CD4-positive, CD25-positive, alpha-beta regulatory T cell (primary cell): Measurements from ENCODE around the gene RFXANK. TPM values are rescaled to one million over a fixed set of nuclear protein-coding genes. Genes with fewer than 3 reads are reported as not detected.

Experiments used
- ATAC-seq, 2 donors: fragments of 150-1000 bp; cut with Tn5 transposase; one replicate each; pipeline ENCODE4 v1.10.0; 2021; ENCODE audit warnings: low read depth in 2 of 2, moderate number of reproducible peaks in 2 of 2, moderate library complexity in 1 of 2
- DNase-seq, 3 donors: peaks; one replicate each; pipeline versions ENCODE4 v3.0.0 to v3.0.0-alpha.2; 2012 to 2022; ENCODE audit warnings: mixed read lengths in 1 of 3
- H3K27ac ChIP-seq: one replicate; pipeline ENCODE4 v1.7.0; 2013; ENCODE audit warnings: mild to moderate bottlenecking, low read length; ENCODE audit not compliant: insufficient read depth, poor library complexity, severe bottlenecking
- H3K27me3 ChIP-seq: one replicate; pipeline ENCODE4 v1.7.0; 2013; ENCODE audit warnings: low read length; ENCODE audit not compliant: control insufficient read depth, insufficient read depth
- H3K36me3 ChIP-seq: one replicate; pipeline ENCODE4 v1.7.0; 2013; ENCODE audit warnings: mild to moderate bottlenecking, low read length, moderate library complexity; ENCODE audit not compliant: control insufficient read depth, insufficient read depth
- H3K4me1 ChIP-seq: 2 replicates; pipeline ENCODE4 v1.7.0; 2013; ENCODE audit warnings: mild to moderate bottlenecking, low read length; ENCODE audit not compliant: insufficient read depth, control insufficient read depth, poor library complexity, severe bottlenecking
- H3K4me3 ChIP-seq: one replicate; pipeline ENCODE4 v1.7.0; 2013; ENCODE audit warnings: low read depth, mild to moderate bottlenecking, low read length, moderate library complexity
- H3K9me3 ChIP-seq, 2 experiments: 1 replicate in 1 of 2; 2 replicates in 1 of 2; pipeline ENCODE4 v1.7.0; 2013; ENCODE audit warnings: low read length in 2 of 2, mild to moderate bottlenecking in 1 of 2, moderate library complexity in 1 of 2; ENCODE audit not compliant: control insufficient read depth in 2 of 2
- H3K27ac Mint-ChIP-seq, 3 donors: one replicate each; pipeline ENCODE4 v1.8.0; 2020 to 2022; ENCODE audit warnings: mild to moderate bottlenecking in 3 of 3, mixed read lengths in 3 of 3, moderate library complexity in 2 of 3
- H3K27me3 Mint-ChIP-seq: one replicate; pipeline ENCODE4 v1.8.0; 2022; ENCODE audit warnings: mild to moderate bottlenecking, mixed read lengths
- H3K36me3 Mint-ChIP-seq: one replicate; pipeline ENCODE4 v1.8.0; 2020; ENCODE audit warnings: mixed read lengths
- H3K4me1 Mint-ChIP-seq, 4 donors: one replicate each; pipeline ENCODE4 v1.8.0; 2020 to 2022; ENCODE audit warnings: mixed read lengths in 4 of 4, mild to moderate bottlenecking in 1 of 4
- H3K4me3 Mint-ChIP-seq, 4 donors: one replicate each; pipeline ENCODE4 v1.8.0; 2020 to 2022; ENCODE audit warnings: mild to moderate bottlenecking in 4 of 4, mixed read lengths in 4 of 4, moderate library complexity in 3 of 4
- H3K9me3 Mint-ChIP-seq, 7 donors: one replicate each; pipeline ENCODE4 v1.8.0; 2020 to 2022; ENCODE audit warnings: mixed read lengths in 7 of 7, mild to moderate bottlenecking in 3 of 7, moderate library complexity in 2 of 7
- polyA plus RNA-seq, 4 donors: library from polyadenylated mRNA; unstranded; fragments of 300-500 nt; fragmentation: Illumina TruSeq; gene quantifications; one replicate each; pipeline ENCODE4 v1.2.3, GENCODE V29; 2021
- total RNA-seq: library from RNA; stranded (reverse); gene quantifications from one replicate; pipeline ENCODE4 v1.2.3, GENCODE V29; 2022

Gene RFXANK
- total and polyA plus RNA-seq, 5 donors from 2014 or later = 59.1 to 103 (median 63.6) TPM

DNA sequence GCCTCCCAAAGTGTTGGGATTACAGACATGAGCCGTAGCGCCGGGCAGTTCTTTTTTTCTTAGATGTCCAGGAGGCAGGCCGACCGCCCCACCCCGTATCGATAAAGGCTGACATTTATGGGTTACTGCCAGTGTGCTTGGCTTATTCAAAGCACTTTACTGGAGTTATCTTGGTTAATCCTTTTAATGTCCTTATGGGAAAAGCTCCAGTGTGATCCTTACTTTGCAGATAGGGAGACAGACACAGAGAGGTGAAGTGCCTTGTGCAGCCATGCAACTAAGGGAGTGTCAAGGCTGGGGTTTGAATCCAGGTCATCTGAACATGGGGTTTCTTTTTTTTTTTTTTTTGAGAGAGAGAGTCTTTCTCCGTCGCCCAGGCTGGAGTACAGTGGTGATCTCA lies 38.9 kb downstream of the RFXANK start:
- H3K36me3 ChIP-seq = no peaks in the 10 kb centered on the region
- peaks cover 16 to 19% of the 10 kb centered on the region in 2 experiments for H3K9me3 ChIP-seq
- no peak overlapping the region for H3K4me3 ChIP-seq
- H3K4me1 ChIP-seq = no peaks in the 10 kb centered on the region
- Mint-ChIP-seq H3K27me3 (peaks cover 17% of the 10 kb centered on the region), H3K36me3 (no peaks in the 10 kb centered on the region), H3K9me3 (peaks cover 0 to 14% (median 4%) of the 10 kb centered on the region in 7 donors), H3K4me1 (no peaks in the 10 kb centered on the region), H3K27ac (no peak overlapping the region), H3K4me3 (no peak overlapping the region)
- no peak overlapping the region for H3K27ac ChIP-seq
- no peaks in the 10 kb centered on the region for H3K27me3 ChIP-seq
- DNase-seq (no peak), ATAC-seq (no peak)

DNA sequence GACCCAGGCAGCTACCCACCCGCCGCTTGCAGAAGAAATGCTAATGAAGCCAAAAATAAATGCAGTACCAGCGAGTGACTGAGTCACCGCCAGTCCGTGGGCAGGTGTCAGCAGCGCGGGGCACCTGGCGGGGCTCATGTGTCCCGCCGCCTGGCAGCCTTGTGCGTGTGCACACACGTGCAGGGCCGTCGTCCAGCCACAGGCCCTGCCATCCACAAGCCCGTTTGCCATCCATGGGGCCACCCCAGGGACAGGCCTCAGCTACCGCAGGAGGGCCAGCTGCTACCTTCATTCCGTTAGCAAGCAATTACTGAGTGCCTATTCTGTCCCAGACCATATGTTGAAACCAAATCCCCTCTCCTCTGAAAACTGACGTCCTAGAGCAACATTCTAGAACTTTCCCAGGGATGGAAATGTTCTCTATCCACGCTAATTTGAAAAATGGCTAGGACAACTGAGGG lies 40.2 kb downstream of the RFXANK start:
- Histone ChIP-seq H3K27ac (no peak overlapping the region), H3K4me1 (no peaks in the 10 kb centered on the region), H3K27me3 (no peaks in the 10 kb centered on the region), H3K36me3 (no peaks in the 10 kb centered on the region), H3K9me3 (peaks cover 19% of the 10 kb centered on the region in 2 experiments), H3K4me3 (no peak overlapping the region)
- Mint-ChIP-seq H3K27me3 (peaks cover 17% of the 10 kb centered on the region), H3K4me3 (no peak overlapping the region), H3K27ac (no peak overlapping the region), H3K9me3 (peaks cover 0 to 18% (median 7%) of the 10 kb centered on the region in 7 donors), H3K4me1 (no peaks in the 10 kb centered on the region), H3K36me3 (no peaks in the 10 kb centered on the region)
- ATAC-seq (no peak), DNase-seq (no peak)

DNA sequence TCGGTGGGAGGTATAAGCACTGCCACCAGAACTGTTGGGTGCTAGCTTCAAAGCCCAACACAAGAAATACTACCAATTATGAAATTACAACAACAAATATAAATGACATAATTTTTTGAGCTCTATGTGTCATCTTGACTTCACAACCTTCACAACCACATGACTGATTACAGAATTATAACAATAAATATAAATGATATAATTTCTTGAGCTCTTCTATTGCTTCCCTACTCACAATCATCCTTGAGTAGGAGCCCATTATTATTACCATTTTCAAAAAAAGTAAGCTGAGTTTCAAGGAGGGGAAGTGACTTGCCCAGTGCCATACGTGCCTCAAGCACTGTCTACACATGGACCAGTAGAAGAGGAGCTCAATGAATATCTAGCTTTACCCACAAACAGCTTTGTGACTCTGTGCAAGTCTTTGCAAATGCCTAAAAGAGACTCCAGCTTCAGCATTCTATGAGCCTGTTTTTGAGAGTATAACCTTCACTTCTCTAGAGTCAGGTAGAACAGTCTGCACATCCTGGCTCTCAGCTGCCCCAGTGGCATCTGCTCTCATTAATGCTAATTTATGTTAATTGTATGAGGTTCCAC lies 42.3 kb downstream of the RFXANK start:
- Histone ChIP-seq H3K27ac (no peak overlapping the region), H3K4me3 (no peak overlapping the region), H3K4me1 (no peaks in the 10 kb centered on the region), H3K27me3 (no peaks in the 10 kb centered on the region), H3K36me3 (no peaks in the 10 kb centered on the region), H3K9me3 (peaks cover 19% of the 10 kb centered on the region in 2 experiments)
- no peak for DNase-seq
- no peak overlapping the region for H3K27ac Mint-ChIP-seq
- H3K9me3 Mint-ChIP-seq = peaks cover 0 to 20% (median 7%) of the 10 kb centered on the region in 7 donors
- ATAC-seq = no peak
- H3K36me3 Mint-ChIP-seq = no peaks in the 10 kb centered on the region
- no peak overlapping the region for H3K4me3 Mint-ChIP-seq
- H3K27me3 Mint-ChIP-seq = peaks cover 16% of the 10 kb centered on the region
- H3K4me1 Mint-ChIP-seq = no peaks in the 10 kb centered on the region

DNA sequence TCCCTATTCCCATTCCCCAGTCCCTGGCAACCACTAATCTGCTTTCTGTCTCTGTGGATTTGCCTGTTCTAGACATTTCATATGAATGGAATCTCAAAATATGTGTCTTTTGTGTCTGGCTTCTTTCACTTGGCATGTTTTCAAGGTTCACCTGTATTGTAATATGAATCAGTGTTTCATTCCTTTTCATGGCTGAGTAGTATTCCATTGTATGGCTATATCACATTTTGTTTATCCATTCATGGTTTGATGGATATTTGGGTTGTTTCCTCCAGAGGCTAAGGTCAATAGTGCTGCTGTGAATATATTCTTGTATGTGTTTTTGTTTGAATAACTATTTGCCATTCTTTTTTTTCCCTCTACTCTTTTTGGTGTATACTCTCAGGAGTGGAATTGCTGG lies 44.1 kb downstream of the RFXANK start:
- Histone ChIP-seq H3K4me3 (no peak overlapping the region), H3K27me3 (no peaks in the 10 kb centered on the region), H3K4me1 (no peaks in the 10 kb centered on the region), H3K36me3 (no peaks in the 10 kb centered on the region), H3K9me3 (peaks cover 19% of the 10 kb centered on the region in 2 experiments), H3K27ac (no peak overlapping the region)
- Mint-ChIP-seq H3K4me1 (no peaks in the 10 kb centered on the region), H3K27ac (no peak overlapping the region), H3K9me3 (peaks cover 0 to 20% (median 7%) of the 10 kb centered on the region in 7 donors), H3K27me3 (peaks cover 21% of the 10 kb centered on the region), H3K4me3 (no peak overlapping the region), H3K36me3 (no peaks in the 10 kb centered on the region)
- no peak for ATAC-seq
- DNase-seq = no peak

DNA sequence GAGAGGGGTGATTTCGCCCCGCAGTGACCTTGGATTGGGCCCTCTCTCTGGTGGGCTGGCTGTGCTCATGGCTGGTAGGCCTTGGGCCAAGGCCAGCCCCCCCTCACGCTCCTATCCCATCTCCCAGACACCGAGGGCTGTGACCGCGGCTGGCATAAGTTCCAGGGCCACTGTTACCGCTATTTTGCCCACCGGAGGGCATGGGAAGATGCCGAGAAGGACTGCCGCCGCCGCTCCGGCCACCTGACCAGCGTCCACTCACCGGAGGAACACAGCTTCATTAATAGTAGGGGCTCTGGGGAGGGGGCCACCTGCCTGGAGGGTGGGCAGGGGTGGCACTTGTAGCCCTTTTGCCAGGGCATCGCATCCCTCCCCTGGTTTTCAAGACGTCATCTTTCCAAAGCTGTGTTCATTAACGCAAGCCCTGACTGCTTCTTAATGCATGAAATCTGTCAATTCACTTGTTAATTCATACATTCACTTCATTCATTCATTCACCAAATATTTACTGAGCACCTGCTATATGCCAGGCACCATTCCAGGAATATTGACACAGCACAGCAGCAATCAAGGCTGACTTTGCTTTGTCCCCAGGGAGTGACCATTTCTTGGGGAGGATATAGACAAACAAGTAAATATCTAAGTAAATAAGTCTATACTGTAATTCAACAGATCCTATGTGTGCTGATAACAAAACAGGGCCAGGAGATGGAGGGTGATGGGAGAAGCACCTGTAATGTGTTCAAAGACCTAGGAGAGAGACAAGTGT lies 46.3 kb downstream of the RFXANK start:
- Histone ChIP-seq H3K4me1 (no peaks in the 10 kb centered on the region), H3K36me3 (no peaks in the 10 kb centered on the region), H3K27ac (no peak overlapping the region), H3K4me3 (no peak overlapping the region), H3K9me3 (peaks cover 16 to 19% of the 10 kb centered on the region in 2 experiments), H3K27me3 (no peaks in the 10 kb centered on the region)
- Mint-ChIP-seq H3K27me3 (peaks cover 15% of the 10 kb centered on the region), H3K4me3 (no peak overlapping the region), H3K27ac (no peak overlapping the region), H3K9me3 (peaks cover 0 to 20% (median 6%) of the 10 kb centered on the region in 7 donors), H3K36me3 (no peaks in the 10 kb centered on the region), H3K4me1 (no peaks in the 10 kb centered on the region)
- ATAC-seq (no peak), DNase-seq (no peak)

DNA sequence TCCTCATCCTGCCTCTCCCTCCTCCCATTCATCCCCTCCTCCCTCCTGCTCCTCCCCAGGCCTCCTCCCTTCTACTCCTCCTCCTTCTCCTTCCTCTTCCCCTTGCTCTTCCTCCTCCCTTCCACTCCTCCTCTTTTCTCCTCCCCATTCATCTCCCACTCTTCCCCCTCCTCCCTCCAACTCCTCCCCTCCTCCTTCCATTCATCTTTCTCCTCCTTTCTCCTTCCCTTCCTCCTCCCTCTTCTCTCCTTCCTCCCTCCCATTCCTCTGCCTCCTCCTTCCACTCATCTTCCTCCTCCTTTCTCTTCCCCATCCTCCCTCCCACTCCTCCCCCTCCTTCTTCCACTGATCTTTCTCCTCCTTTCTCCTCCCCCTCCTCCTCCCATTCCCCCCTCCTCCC lies 47.6 kb downstream of the RFXANK start:
- H3K36me3 Mint-ChIP-seq = no peaks in the 10 kb centered on the region
- H3K27me3 Mint-ChIP-seq = peaks cover 15% of the 10 kb centered on the region
- Histone ChIP-seq H3K27me3 (no peaks in the 10 kb centered on the region), H3K4me1 (no peaks in the 10 kb centered on the region), H3K9me3 (peaks cover 3 to 7% of the 10 kb centered on the region in 2 experiments), H3K4me3 (no peak overlapping the region), H3K27ac (no peak overlapping the region), H3K36me3 (no peaks in the 10 kb centered on the region)
- H3K4me3 Mint-ChIP-seq = no peak overlapping the region
- DNase-seq (no peak), ATAC-seq (no peak)
- H3K4me1 Mint-ChIP-seq = no peaks in the 10 kb centered on the region
- peaks cover 0 to 13% (median 5%) of the 10 kb centered on the region in 7 donors for H3K9me3 Mint-ChIP-seq
- H3K27ac Mint-ChIP-seq = no peak overlapping the region

DNA sequence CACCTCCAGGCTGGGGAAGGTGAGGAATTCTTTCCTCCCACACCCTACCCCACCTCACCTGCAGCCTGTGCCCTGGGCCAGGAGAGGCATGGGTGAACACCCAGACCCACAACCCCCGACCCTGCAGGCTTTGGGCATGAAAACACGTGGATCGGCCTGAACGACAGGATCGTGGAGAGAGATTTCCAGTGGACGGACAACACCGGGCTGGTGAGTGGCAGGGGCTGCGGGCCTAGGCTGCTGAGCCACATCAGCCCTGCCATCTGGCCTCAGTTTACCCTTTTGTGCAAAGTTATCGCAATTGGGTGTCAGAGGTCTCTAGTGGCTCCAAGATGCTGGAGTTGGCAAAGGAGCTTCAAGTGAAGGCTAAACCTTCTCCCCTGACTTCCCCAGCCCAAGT lies 48.4 kb downstream of the RFXANK start:
- Histone ChIP-seq H3K36me3 (no peaks in the 10 kb centered on the region), H3K27ac (no peak overlapping the region), H3K9me3 (peaks cover 0 to 4% of the 10 kb centered on the region in 2 experiments), H3K27me3 (no peaks in the 10 kb centered on the region), H3K4me1 (no peaks in the 10 kb centered on the region), H3K4me3 (no peak overlapping the region)
- Mint-ChIP-seq H3K27me3 (peaks cover 15% of the 10 kb centered on the region), H3K4me3 (no peak overlapping the region), H3K4me1 (no peaks in the 10 kb centered on the region), H3K36me3 (no peaks in the 10 kb centered on the region), H3K9me3 (peaks cover 0 to 10% (median 5%) of the 10 kb centered on the region in 7 donors), H3K27ac (no peak overlapping the region)
- ATAC-seq (no peak), DNase-seq (no peak)
